ENCODE measurements around the gene WDFY2.

WDFY2 gene

DNA sequence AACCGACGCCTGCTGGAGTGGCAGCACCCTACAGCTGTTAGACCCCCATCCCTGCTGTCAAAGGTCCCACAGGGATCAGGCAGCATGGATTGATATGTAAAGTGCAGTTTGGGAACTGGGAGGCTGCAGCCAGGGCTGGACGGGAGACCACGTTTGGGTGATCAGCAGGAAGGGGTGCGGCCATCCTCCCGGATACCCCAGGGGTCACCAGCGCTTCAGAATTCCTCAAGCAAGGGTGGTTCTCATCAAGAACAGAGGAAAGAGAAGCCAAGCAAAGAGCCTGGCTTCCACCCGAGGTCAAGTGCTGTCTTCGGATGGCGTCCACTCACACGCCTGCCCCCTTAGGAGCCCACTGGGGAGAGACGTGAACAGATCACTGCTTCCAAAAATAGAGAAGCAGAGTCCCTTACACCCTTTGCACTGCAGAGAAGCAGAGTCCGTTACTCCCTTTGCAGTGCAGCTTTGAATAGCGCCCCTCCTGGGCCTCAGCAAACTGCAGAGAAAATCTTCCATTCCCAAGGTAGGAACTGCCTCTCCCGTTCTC is 184.2 kb downstream of the WDFY2 start:
- no peak overlapping the region for H4K8ac ChIP-seq (ENCODE audit: low read depth, low read length)
- peaks cover 15 to 16% of the 10 kb centered on the region in 2 experiments for H3K36me3 ChIP-seq (ENCODE audit: control insufficient read depth in 1 of 2, insufficient read depth in 2 of 2, low read length in 2 of 2)
- no peaks in the 10 kb centered on the region for H3K79me2 ChIP-seq (ENCODE audit: control insufficient read depth, insufficient read depth, low read length, poor library complexity)
- H2BK120ac ChIP-seq (ENCODE audit: insufficient read depth, low read length, poor library complexity) = no peak overlapping the region
- no peaks in the 10 kb centered on the region for H3K79me1 ChIP-seq (ENCODE audit: low read length)
- no peak overlapping the region for H3K4me3 ChIP-seq (ENCODE audit: low read depth, low read length)
- H2AFZ ChIP-seq (ENCODE audit: insufficient read depth, low read length, poor library complexity) = no peak overlapping the region
- H4K91ac ChIP-seq (ENCODE audit: low read depth, low read length) = no peak overlapping the region
- no peak overlapping the region for H4K12ac ChIP-seq (ENCODE audit: low read depth, low read length)
- no peak overlapping the region for H3K4ac ChIP-seq (ENCODE audit: low read depth, low read length)
- no peak overlapping the region for H3K9ac ChIP-seq (ENCODE audit: low read length)
- DNase-seq = no peak
- no CpG with 5 or more reads among the region's 15 CpGs for WGBS (ENCODE audit: extremely low coverage, insufficient coverage, insufficient read length)
- H3K27me3 ChIP-seq (ENCODE audit: insufficient read depth, low read length) = no peaks in the 10 kb centered on the region
- H3K14ac ChIP-seq (ENCODE audit: low read length) = no peak overlapping the region
- H2BK5ac ChIP-seq (ENCODE audit: low read depth, low read length, poor library complexity) = no peak overlapping the region
- H3K18ac ChIP-seq (ENCODE audit: low read length) = no peak overlapping the region
- H3K23ac ChIP-seq (ENCODE audit: low read length) = no peak overlapping the region
- H2AK5ac ChIP-seq (ENCODE audit: low read length) = no peak overlapping the region
- H3K4me2 ChIP-seq (ENCODE audit: low read length) = no peak overlapping the region
- H3K4me1 ChIP-seq (ENCODE audit: control insufficient read depth in 1 of 2, insufficient read depth in 2 of 2, low read length in 2 of 2) = peaks cover 0 to 4% of the 10 kb centered on the region in 2 experiments
- H2BK12ac ChIP-seq (ENCODE audit: low read length) = no peak overlapping the region
- no peaks in the 10 kb centered on the region for H3K9me3 ChIP-seq (ENCODE audit: insufficient read depth, low read depth, low read length)
- H3K27ac ChIP-seq (ENCODE audit: low read depth, low read length) = no peak overlapping the region

DNA sequence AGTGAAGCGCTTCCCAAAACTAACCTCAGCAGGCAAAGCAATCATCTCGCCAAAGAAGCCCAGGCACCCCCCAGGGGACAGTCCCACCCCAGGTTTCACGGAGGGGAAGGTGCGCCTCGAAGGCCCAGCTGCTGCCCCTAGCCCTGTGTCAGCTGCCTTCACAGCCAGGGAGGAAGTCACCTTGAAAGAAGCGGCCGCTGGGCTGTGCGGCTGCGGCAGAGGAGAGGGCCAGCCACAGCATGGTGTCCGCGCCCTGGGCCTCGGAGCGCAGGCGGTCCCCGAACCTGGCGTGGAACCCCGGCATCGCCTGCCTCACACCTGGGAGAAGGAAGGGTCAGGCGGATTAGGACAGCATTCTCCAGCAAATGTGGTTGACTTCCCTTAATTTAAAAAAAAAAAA is 184.7 kb downstream of the WDFY2 start:
- Histone ChIP-seq H2BK12ac (ENCODE audit: low read length) (no peak overlapping the region), H3K79me2 (ENCODE audit: control insufficient read depth, insufficient read depth, low read length, poor library complexity) (no peaks in the 10 kb centered on the region), H3K23ac (ENCODE audit: low read length) (no peak overlapping the region), H3K9me3 (ENCODE audit: insufficient read depth, low read depth, low read length) (no peaks in the 10 kb centered on the region), H2BK5ac (ENCODE audit: low read depth, low read length, poor library complexity) (no peak overlapping the region), H2BK120ac (ENCODE audit: insufficient read depth, low read length, poor library complexity) (no peak overlapping the region), H3K4me3 (ENCODE audit: low read depth, low read length) (no peak overlapping the region), H4K8ac (ENCODE audit: low read depth, low read length) (peak overlapping the region; percentile 7), H3K36me3 (ENCODE audit: control insufficient read depth in 1 of 2, insufficient read depth in 2 of 2, low read length in 2 of 2) (peaks cover 14 to 15% of the 10 kb centered on the region in 2 experiments), H4K91ac (ENCODE audit: low read depth, low read length) (no peak overlapping the region), H2AK5ac (ENCODE audit: low read length) (no peak overlapping the region), H3K4ac (ENCODE audit: low read depth, low read length) (no peak overlapping the region), H3K4me1 (ENCODE audit: control insufficient read depth in 1 of 2, insufficient read depth in 2 of 2, low read length in 2 of 2) (peaks cover 0 to 4% of the 10 kb centered on the region in 2 experiments), H3K9ac (ENCODE audit: low read length) (no peak overlapping the region), H3K79me1 (ENCODE audit: low read length) (no peaks in the 10 kb centered on the region), H3K27ac (ENCODE audit: low read depth, low read length) (no peak overlapping the region), H2AFZ (ENCODE audit: insufficient read depth, low read length, poor library complexity) (peak overlapping the region; percentile 21), H3K14ac (ENCODE audit: low read length) (no peak overlapping the region), H3K18ac (ENCODE audit: low read length) (no peak overlapping the region), H3K4me2 (ENCODE audit: low read length) (no peak overlapping the region), H3K27me3 (ENCODE audit: insufficient read depth, low read length) (no peaks in the 10 kb centered on the region), H4K12ac (ENCODE audit: low read depth, low read length) (no peak overlapping the region)
- no CpG with 5 or more reads among the region's 19 CpGs for WGBS (ENCODE audit: extremely low coverage, insufficient coverage, insufficient read length)
- no peak for DNase-seq

DNA sequence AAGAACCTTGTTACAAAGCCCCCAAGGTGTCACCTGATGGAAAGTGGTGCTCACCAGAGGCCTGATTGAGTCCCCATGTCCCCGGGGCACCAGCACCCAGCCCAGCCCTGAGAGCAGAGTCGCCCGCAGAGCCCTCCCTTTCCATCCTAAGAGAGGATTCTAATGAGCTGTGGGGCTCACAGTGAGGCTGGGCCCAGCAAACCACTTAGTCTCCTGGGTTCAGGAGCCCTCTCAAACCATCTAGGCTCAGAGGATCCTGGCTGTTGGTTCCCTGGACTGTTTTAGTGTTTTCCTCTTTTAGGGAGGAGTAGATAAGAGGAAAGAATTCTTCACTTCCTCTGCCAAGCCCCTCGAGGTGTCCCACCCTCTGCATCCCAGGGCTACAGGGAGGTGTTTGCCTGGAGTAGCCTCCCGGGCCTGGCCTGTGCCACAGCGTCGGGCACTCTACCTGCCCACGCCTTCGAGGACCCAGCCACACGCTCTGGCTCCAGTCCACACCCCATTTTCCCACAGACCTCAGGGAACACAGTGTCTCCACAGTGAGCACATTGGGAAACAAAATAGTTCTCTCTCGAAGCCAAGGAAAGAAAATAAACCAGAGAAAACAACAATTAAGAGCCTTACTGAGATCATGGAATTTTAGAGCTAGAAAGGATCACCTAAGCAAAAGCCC is 185.3 kb downstream of the WDFY2 start:
- WGBS (ENCODE audit: extremely low coverage, insufficient coverage, insufficient read length) = no CpG with 5 or more reads among the region's 11 CpGs
- Histone ChIP-seq H3K79me2 (ENCODE audit: control insufficient read depth, insufficient read depth, low read length, poor library complexity) (no peaks in the 10 kb centered on the region), H3K4ac (ENCODE audit: low read depth, low read length) (no peak overlapping the region), H2AK5ac (ENCODE audit: low read length) (no peak overlapping the region), H3K27ac (ENCODE audit: low read depth, low read length) (no peak overlapping the region), H3K36me3 (ENCODE audit: control insufficient read depth in 1 of 2, insufficient read depth in 2 of 2, low read length in 2 of 2) (peaks cover 12 to 13% of the 10 kb centered on the region in 2 experiments), H3K4me3 (ENCODE audit: low read depth, low read length) (no peak overlapping the region), H2BK5ac (ENCODE audit: low read depth, low read length, poor library complexity) (no peak overlapping the region), H3K18ac (ENCODE audit: low read length) (no peak overlapping the region), H2BK120ac (ENCODE audit: insufficient read depth, low read length, poor library complexity) (no peak overlapping the region), H3K9ac (ENCODE audit: low read length) (no peak overlapping the region), H3K14ac (ENCODE audit: low read length) (no peak overlapping the region), H3K23ac (ENCODE audit: low read length) (no peak overlapping the region), H3K4me1 (ENCODE audit: control insufficient read depth in 1 of 2, insufficient read depth in 2 of 2, low read length in 2 of 2) (peaks cover 0 to 4% of the 10 kb centered on the region in 2 experiments), H2BK12ac (ENCODE audit: low read length) (no peak overlapping the region), H3K79me1 (ENCODE audit: low read length) (no peaks in the 10 kb centered on the region), H4K12ac (ENCODE audit: low read depth, low read length) (no peak overlapping the region), H3K27me3 (ENCODE audit: insufficient read depth, low read length) (no peaks in the 10 kb centered on the region), H4K91ac (ENCODE audit: low read depth, low read length) (no peak overlapping the region), H3K4me2 (ENCODE audit: low read length) (no peak overlapping the region), H2AFZ (ENCODE audit: insufficient read depth, low read length, poor library complexity) (no peak overlapping the region), H3K9me3 (ENCODE audit: insufficient read depth, low read depth, low read length) (no peaks in the 10 kb centered on the region), H4K8ac (ENCODE audit: low read depth, low read length) (no peak overlapping the region)
- DNase-seq = peak in 1 of 2 donors; percentile 7

DNA sequence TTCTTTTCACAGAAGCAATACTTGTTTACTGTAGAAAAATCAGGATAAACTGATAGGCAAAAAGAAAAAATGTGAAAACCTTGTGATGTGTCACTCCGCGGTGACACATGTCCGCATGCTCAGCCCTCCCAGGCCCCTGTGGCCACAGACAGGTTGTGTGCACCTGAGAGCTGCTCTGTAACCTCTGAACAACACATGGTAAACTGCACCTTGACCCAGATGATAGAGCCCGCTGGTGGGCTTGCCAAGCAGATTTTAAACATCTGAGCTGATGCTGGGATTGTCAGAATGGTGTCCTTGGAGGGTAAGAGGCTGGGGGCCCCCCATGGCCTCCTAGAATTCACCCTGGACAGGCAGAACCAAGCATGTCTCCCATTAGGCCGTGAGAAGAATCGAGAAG is 185.9 kb downstream of the WDFY2 start:
- Histone ChIP-seq H2BK120ac (ENCODE audit: insufficient read depth, low read length, poor library complexity) (no peak overlapping the region), H3K4me2 (ENCODE audit: low read length) (no peak overlapping the region), H3K27me3 (ENCODE audit: insufficient read depth, low read length) (no peaks in the 10 kb centered on the region), H3K14ac (ENCODE audit: low read length) (no peak overlapping the region), H3K18ac (ENCODE audit: low read length) (no peak overlapping the region), H3K4ac (ENCODE audit: low read depth, low read length) (no peak overlapping the region), H3K27ac (ENCODE audit: low read depth, low read length) (no peak overlapping the region), H2BK5ac (ENCODE audit: low read depth, low read length, poor library complexity) (no peak overlapping the region), H3K79me2 (ENCODE audit: control insufficient read depth, insufficient read depth, low read length, poor library complexity) (no peaks in the 10 kb centered on the region), H2AFZ (ENCODE audit: insufficient read depth, low read length, poor library complexity) (no peak overlapping the region), H3K79me1 (ENCODE audit: low read length) (no peaks in the 10 kb centered on the region), H3K9ac (ENCODE audit: low read length) (no peak overlapping the region), H4K91ac (ENCODE audit: low read depth, low read length) (no peak overlapping the region), H3K4me3 (ENCODE audit: low read depth, low read length) (no peak overlapping the region), H3K23ac (ENCODE audit: low read length) (no peak overlapping the region), H3K36me3 (ENCODE audit: control insufficient read depth in 1 of 2, insufficient read depth in 2 of 2, low read length in 2 of 2) (peaks cover 9 to 12% of the 10 kb centered on the region in 2 experiments), H2BK12ac (ENCODE audit: low read length) (no peak overlapping the region), H4K12ac (ENCODE audit: low read depth, low read length) (no peak overlapping the region), H3K4me1 (ENCODE audit: control insufficient read depth in 1 of 2, insufficient read depth in 2 of 2, low read length in 2 of 2) (no peaks in the 10 kb centered on the region), H2AK5ac (ENCODE audit: low read length) (no peak overlapping the region), H4K8ac (ENCODE audit: low read depth, low read length) (no peak overlapping the region), H3K9me3 (ENCODE audit: insufficient read depth, low read depth, low read length) (no peaks in the 10 kb centered on the region)
- no CpG with 5 or more reads among the region's 6 CpGs for WGBS (ENCODE audit: extremely low coverage, insufficient coverage, insufficient read length)
- peak; percentile 9 to 49 for DNase-seq

Data from trophoblast cell (in vitro differentiated cells and primary cell).